Activated CD8-positive, alpha-beta T cell treated with anti-CD3 and anti-CD28 coated beads for 36 hours (primary cell): Measurements from ENCODE around the gene ABCC11. TPM values are rescaled to one million over a fixed set of nuclear protein-coding genes. Genes with fewer than 3 reads are reported as not detected.

Experiments
- ATAC-seq: fragments of 200-7000 bp; cut with Tn5 transposase; one replicate; pipeline ENCODE4 v1.10.0; 2021; ENCODE audit warnings: mild to moderate bottlenecking, moderate library complexity
- CTCF ChIA-PET: fragments of 350-600 bp; sonication (Branson Sonifier 250); formaldehyde crosslinking; loops from one replicate; lab custom pipeline; 2021; ENCODE audit warnings: antibody characterized with exemption; lab: Charles Lee
- POLR2A ChIA-PET: fragments of 350-600 bp; sonication (Branson Sonifier 250); formaldehyde crosslinking; loops from one replicate; lab custom pipeline; 2021; ENCODE audit warnings: antibody characterized with exemption; lab: Charles Lee
- DNase-seq: peaks from one replicate; pipeline ENCODE4 v3.0.0-alpha.2; 2020
- H3K27ac Mint-ChIP-seq: one replicate; pipeline ENCODE4 v1.8.0; 2021; ENCODE audit warnings: mild to moderate bottlenecking, mixed read lengths
- H3K27me3 Mint-ChIP-seq: one replicate; pipeline ENCODE4 v1.8.0; 2021; ENCODE audit warnings: mixed read lengths
- H3K36me3 Mint-ChIP-seq: one replicate; pipeline ENCODE4 v1.8.0; 2021; ENCODE audit warnings: low read depth, mixed read lengths
- H3K4me1 Mint-ChIP-seq: one replicate; pipeline ENCODE4 v1.8.0; 2021; ENCODE audit warnings: low read depth, mixed read lengths
- H3K4me3 Mint-ChIP-seq: one replicate; pipeline ENCODE4 v1.8.0; 2021; ENCODE audit warnings: mild to moderate bottlenecking, moderate library complexity, mixed read lengths
- H3K9me3 Mint-ChIP-seq: one replicate; pipeline ENCODE4 v1.8.0; 2021; ENCODE audit warnings: mixed read lengths
- intact Hi-C: fragments of 100-400 bp; cut with micrococcal nuclease; formaldehyde crosslinking; loops from one replicate; pipeline ENCODE4 v1.10.0; 2022
- total RNA-seq, 2 experiments: library from RNA; stranded (reverse); gene quantifications; one replicate each; pipeline ENCODE4 v1.2.3, GENCODE V29; 2021
- TF ChIP-seq, protein P1 (sequence below): fragments of 200-600 bp; IDR thresholded peaks from one replicate; pipeline ENCODE4 v1.8.0; 2022; ENCODE audit warnings: antibody characterized with exemption, mild to moderate bottlenecking

The ABCC11 gene
- total RNA-seq, 2 experiments from 2014 or later: 0.16 to 0.54 TPM

DNA sequence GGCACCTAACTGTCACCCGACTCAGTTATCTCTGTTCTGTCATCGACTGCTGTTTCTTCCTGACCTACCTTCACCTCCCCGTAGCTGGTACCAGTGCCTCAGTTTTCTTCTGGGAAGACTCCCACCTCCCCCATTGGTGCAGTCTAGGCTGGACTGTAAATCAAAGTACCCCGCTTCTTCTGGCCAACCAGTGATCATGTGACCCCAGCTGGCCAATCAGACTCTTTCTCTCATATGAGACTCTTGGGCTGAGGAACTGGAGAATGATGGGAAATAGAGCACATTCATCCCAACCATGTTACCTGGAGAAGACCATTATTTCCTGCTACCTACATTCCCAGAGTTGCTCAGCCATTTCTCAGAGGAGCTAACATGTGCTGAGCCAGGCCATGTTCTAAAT, 23.8 kb downstream of the ABCC11 start:
- H3K4me1 Mint-ChIP-seq: no peaks in the 10 kb centered on the region
- H3K4me3 Mint-ChIP-seq: no peak overlapping the region
- ATAC-seq: no peak
- DNase-seq: no peak
- no peaks in the 10 kb centered on the region for H3K27me3 Mint-ChIP-seq
- CTCF ChIA-PET: interaction anchor here (0.8 kb wide), 1 partner anchor 9 kb away, joined by 4 read pairs; no protein-coding TSS in a partner anchor
- H3K27ac Mint-ChIP-seq: no peak overlapping the region
- intact Hi-C loops: no loop called here
- peaks cover 3% of the 10 kb centered on the region for H3K9me3 Mint-ChIP-seq
- H3K36me3 Mint-ChIP-seq: no peaks in the 10 kb centered on the region
- TF ChIP-seq, protein P1, sequence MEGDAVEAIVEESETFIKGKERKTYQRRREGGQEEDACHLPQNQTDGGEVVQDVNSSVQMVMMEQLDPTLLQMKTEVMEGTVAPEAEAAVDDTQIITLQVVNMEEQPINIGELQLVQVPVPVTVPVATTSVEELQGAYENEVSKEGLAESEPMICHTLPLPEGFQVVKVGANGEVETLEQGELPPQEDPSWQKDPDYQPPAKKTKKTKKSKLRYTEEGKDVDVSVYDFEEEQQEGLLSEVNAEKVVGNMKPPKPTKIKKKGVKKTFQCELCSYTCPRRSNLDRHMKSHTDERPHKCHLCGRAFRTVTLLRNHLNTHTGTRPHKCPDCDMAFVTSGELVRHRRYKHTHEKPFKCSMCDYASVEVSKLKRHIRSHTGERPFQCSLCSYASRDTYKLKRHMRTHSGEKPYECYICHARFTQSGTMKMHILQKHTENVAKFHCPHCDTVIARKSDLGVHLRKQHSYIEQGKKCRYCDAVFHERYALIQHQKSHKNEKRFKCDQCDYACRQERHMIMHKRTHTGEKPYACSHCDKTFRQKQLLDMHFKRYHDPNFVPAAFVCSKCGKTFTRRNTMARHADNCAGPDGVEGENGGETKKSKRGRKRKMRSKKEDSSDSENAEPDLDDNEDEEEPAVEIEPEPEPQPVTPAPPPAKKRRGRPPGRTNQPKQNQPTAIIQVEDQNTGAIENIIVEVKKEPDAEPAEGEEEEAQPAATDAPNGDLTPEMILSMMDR: no peak
- POLR2A ChIA-PET: interaction anchor here (1.5 kb wide), 1 partner anchor 12 kb away, joined by 4 read pairs; no protein-coding TSS in a partner anchor

DNA sequence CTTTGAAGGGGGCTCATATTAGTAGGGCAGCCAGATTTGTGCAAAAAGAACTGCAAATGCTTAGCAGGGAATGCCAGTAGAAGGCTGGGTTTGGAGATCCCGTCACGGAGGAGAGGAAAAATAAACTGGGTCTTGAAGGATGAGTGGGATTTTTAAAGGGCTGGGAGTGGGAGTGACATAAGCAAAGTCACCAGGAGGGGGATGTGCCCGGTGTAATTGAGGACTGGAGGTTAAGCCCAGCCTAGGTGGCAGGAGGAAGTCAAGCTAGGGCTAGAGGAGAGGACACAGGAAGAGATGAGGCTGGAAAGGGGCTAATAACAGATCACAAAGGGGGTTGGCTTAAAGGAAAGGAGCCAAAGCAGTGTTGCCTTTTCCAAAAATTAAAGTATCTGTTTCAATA, 26.4 kb downstream of the ABCC11 start:
- H3K36me3 Mint-ChIP-seq: no peaks in the 10 kb centered on the region
- TF ChIP-seq, protein P1: no peak
- H3K4me1 Mint-ChIP-seq: no peaks in the 10 kb centered on the region
- POLR2A ChIA-PET: no interaction called here
- H3K27ac Mint-ChIP-seq: no peak overlapping the region
- DNase-seq: no peak
- H3K27me3 Mint-ChIP-seq: no peaks in the 10 kb centered on the region
- no peak for ATAC-seq
- CTCF ChIA-PET: no interaction called here
- intact Hi-C loops: no loop called here
- H3K9me3 Mint-ChIP-seq: peaks cover 3% of the 10 kb centered on the region
- no peak overlapping the region for H3K4me3 Mint-ChIP-seq

DNA sequence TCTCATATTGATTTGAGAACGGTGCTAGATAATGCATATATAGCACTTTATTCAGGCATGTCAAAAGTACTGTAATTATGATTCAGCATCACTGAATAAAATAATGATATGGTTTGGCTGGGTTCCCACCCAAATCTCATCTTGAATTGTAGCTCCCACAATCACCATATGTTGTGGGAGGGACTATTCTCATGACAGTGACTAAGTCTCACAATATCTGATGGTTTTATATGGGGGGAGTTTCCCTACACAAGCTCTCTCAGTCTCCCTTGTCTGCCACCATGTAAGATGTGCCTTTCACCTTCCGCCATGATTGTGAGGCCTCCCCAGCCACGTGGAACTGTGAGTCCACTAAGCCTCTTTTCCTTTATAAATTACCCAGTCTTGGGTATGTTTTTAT, 28.9 kb downstream of the ABCC11 start:
- Mint-ChIP-seq H3K4me1 (no peaks in the 10 kb centered on the region), H3K27me3 (no peaks in the 10 kb centered on the region), H3K36me3 (no peaks in the 10 kb centered on the region), H3K9me3 (peaks cover 3% of the 10 kb centered on the region), H3K4me3 (no peak overlapping the region), H3K27ac (no peak overlapping the region)
- ChIA-PET POLR2A (no interaction called here), CTCF (interaction anchor here (1.3 to 1.5 kb wide), 2 partner anchors 14 to 54 kb away, joined by 3 to 4 read pairs; no protein-coding TSS in a partner anchor)
- TF ChIP-seq, protein P1: no peak
- DNase-seq (no peak), ATAC-seq (no peak)
- intact Hi-C loops: no loop called here

DNA sequence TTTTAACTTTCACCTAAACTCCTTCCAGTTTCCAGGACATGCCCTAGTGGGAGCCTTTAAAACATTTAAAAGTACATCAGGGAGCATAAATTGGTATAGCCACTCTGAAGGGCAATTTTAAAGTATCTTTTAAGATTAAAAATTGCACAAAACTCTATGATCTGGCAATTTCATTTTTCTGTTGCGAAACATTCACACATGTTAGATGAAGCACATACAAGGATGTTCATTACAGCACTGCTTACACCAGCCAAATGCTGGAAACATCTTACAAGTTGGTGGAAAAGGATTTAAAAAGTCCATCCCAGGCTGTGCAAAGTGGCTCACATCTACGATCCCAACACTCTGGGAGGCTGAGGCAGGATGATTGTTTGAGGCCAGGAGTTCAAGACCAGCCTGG, 29.6 kb downstream of the ABCC11 start:
- ATAC-seq: no peak
- DNase-seq: no peak
- CTCF ChIA-PET: no interaction called here
- H3K36me3 Mint-ChIP-seq: no peaks in the 10 kb centered on the region
- POLR2A ChIA-PET: no interaction called here
- intact Hi-C loops: no loop called here
- no peaks in the 10 kb centered on the region for H3K27me3 Mint-ChIP-seq
- H3K4me3 Mint-ChIP-seq: no peak overlapping the region
- no peaks in the 10 kb centered on the region for H3K4me1 Mint-ChIP-seq
- peaks cover 3% of the 10 kb centered on the region for H3K9me3 Mint-ChIP-seq
- TF ChIP-seq, protein P1: no peak
- H3K27ac Mint-ChIP-seq: no peak overlapping the region

DNA sequence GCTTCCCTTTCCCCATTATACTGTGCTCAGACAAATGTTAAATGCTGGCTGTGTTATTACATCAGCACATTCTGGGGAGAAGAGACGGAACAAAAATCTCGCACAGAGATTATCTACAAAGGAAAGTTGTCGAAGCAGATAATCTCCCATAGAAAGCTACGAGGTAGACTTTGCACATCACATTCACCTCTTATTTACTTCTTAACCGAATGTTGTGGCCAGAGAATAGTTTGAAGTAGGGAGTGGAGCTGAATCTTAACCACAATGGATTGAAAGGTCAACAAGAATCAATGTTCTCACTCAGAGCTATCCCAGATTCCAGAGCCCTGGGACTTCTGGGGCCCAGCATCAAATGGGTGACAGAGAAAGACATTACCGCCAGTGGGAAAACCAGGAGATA, 31.6 kb downstream of the ABCC11 start:
- POLR2A ChIA-PET: no interaction called here
- Mint-ChIP-seq H3K27me3 (no peaks in the 10 kb centered on the region), H3K36me3 (no peaks in the 10 kb centered on the region), H3K9me3 (peaks cover 3% of the 10 kb centered on the region), H3K27ac (no peak overlapping the region), H3K4me3 (no peak overlapping the region), H3K4me1 (no peaks in the 10 kb centered on the region)
- TF ChIP-seq, protein P1: no peak
- CTCF ChIA-PET: no interaction called here
- intact Hi-C loops: no loop called here
- no peak for ATAC-seq
- no peak for DNase-seq
